GM18508 (cell line): Measurements from ENCODE around the gene PGM1.

Experiments
- ATAC-seq: cut with Tn5 transposase; IDR thresholded peaks from one replicate; pipeline ENCODE4 v1.9.1; 2021; ENCODE audit warnings: moderate number of reproducible peaks; ENCODE audit not compliant: insufficient read depth, unreplicated experiment

The PGM1 gene

GRCh38 chr1:63599799-63600198, 6.6 kb downstream of the PGM1 start:
- ATAC-seq = no peak

GRCh38 chr1:63600248-63600647, 7.0 kb downstream of the PGM1 start:
- ATAC-seq = no peak

- ATAC-seq = no peak
These were observed 7.8 kb downstream of the PGM1 start for GRCh38 chr1:63601061-63601460.

GRCh38 chr1:63601463-63601862, 8.3 kb downstream of the PGM1 start:
- no peak for ATAC-seq

- no peak for ATAC-seq
These were observed 8.7 kb downstream of the PGM1 start for GRCh38 chr1:63601912-63602311.

GRCh38 chr1:63602629-63603028, 9.4 kb downstream of the PGM1 start:
- ATAC-seq = no peak

- ATAC-seq = no peak
These were observed 10.6 kb downstream of the PGM1 start for GRCh38 chr1:63603810-63604209.

- ATAC-seq = no peak
These were observed 14.1 kb downstream of the PGM1 start for GRCh38 chr1:63607322-63607721.

GRCh38 chr1:63611231-63611630, 18.0 kb downstream of the PGM1 start:
- ATAC-seq = no peak

- ATAC-seq = no peak
These were observed 19.4 kb downstream of the PGM1 start for GRCh38 chr1:63612564-63612963.

- ATAC-seq = no peak
These were observed 19.8 kb downstream of the PGM1 start for GRCh38 chr1:63612971-63613370.

GRCh38 chr1:63615768-63616420, 22.7 kb downstream of the PGM1 start:
- no peak for ATAC-seq

GRCh38 chr1:63617450-63617849, 24.2 kb downstream of the PGM1 start:
- no peak for ATAC-seq

- no peak for ATAC-seq
These were observed 24.8 kb downstream of the PGM1 start for GRCh38 chr1:63618011-63618410.

- no peak for ATAC-seq
These were observed 26.3 kb downstream of the PGM1 start for GRCh38 chr1:63619558-63619957.

GRCh38 chr1:63620671-63621070, 27.5 kb downstream of the PGM1 start:
- no peak for ATAC-seq

- ATAC-seq = no peak
These were observed 27.9 kb downstream of the PGM1 start for GRCh38 chr1:63621075-63621474.

- no peak for ATAC-seq
These were observed 28.5 kb downstream of the PGM1 start for GRCh38 chr1:63621698-63622097.

GRCh38 chr1:63622849-63623566, 29.8 kb downstream of the PGM1 start:
- no peak for ATAC-seq

GRCh38 chr1:63623952-63624351, 30.7 kb downstream of the PGM1 start:
- ATAC-seq = no peak

GRCh38 chr1:63624911-63625310, 31.7 kb downstream of the PGM1 start:
- ATAC-seq = no peak

- no peak for ATAC-seq
These were observed 33.0 kb downstream of the PGM1 start for GRCh38 chr1:63626222-63626621.
